Lung (tissue), 12 donors: Measurements from ENCODE around the gene BOLA3. TPM values are rescaled to one million over a fixed set of nuclear protein-coding genes. Genes with fewer than 3 reads are reported as not detected.
"Not testable (repeated sequence)": the region's sequence is repeated elsewhere in the genome, so short reads cannot be mapped to it uniquely, and the experiment has no call there.

ENCODE experiments used
- ATAC-seq: fragments of 200-7000 bp; cut with Tn5 transposase; one replicate; pipeline ENCODE4 v1.9.1; 2020; ENCODE audit warnings: moderate number of reproducible peaks; ENCODE audit not compliant: insufficient read depth, low FRiP score
- DNase-seq, 3 donors: peaks; one replicate each; pipeline ENCODE4 v3.0.0-alpha.2; 2013 to 2017
- H3K27ac ChIP-seq, 2 donors: one replicate each; pipeline ENCODE4 v1.5.1; 2013; ENCODE audit warnings: mild to moderate bottlenecking in 2 of 2, moderate library complexity in 2 of 2, control low read depth in 1 of 2, inconsistent platforms in 1 of 2, low read depth in 1 of 2, low read length in 1 of 2
- H3K27me3 ChIP-seq, 3 donors: one replicate each; pipeline ENCODE4 v1.5.1; 2013; ENCODE audit warnings: low read length in 2 of 3; ENCODE audit not compliant: control insufficient read depth in 3 of 3, insufficient read depth in 3 of 3
- H3K36me3 ChIP-seq, 4 donors: one replicate each; pipeline ENCODE4 v1.5.1; 2013; ENCODE audit warnings: low read length in 4 of 4, mild to moderate bottlenecking in 1 of 4, moderate library complexity in 1 of 4; ENCODE audit not compliant: control insufficient read depth in 4 of 4, insufficient read depth in 4 of 4
- H3K4me1 ChIP-seq, 5 donors: one replicate each; pipeline ENCODE4 v1.5.1; 2013; ENCODE audit warnings: low read length in 5 of 5, mild to moderate bottlenecking in 2 of 5, moderate library complexity in 1 of 5; ENCODE audit not compliant: control insufficient read depth in 5 of 5, insufficient read depth in 5 of 5
- H3K4me3 ChIP-seq: one replicate; pipeline ENCODE4 v1.5.1; 2013; ENCODE audit warnings: mild to moderate bottlenecking, control low read depth, moderate library complexity
- H3K9ac ChIP-seq, 2 donors: one replicate each; pipeline ENCODE4 v1.5.1; 2013; ENCODE audit warnings: low read length in 2 of 2, control low read depth in 1 of 2; ENCODE audit not compliant: insufficient read depth in 1 of 2
- H3K9me3 ChIP-seq, 4 donors: one replicate each; pipeline ENCODE4 v1.5.1; 2013; ENCODE audit warnings: low read length in 3 of 4, mild to moderate bottlenecking in 1 of 4, moderate library complexity in 1 of 4; ENCODE audit not compliant: control insufficient read depth in 4 of 4, insufficient read depth in 3 of 4
- CTCF ChIP-seq: IDR thresholded peaks from 2 replicates; pipeline ENCODE4 v1.5.1; 2012; ENCODE audit warnings: mild to moderate bottlenecking; ENCODE audit errors: control extremely low read depth, extremely low read depth
- WGBS, 2 donors: extraction: QIAGEN DNeasy Blood & Tissue Kit; methylation state at CpG; one replicate each; pipeline ENCODE4 v1.1.7; 2013; 5-methylcytosine and 5-hydroxymethylcytosine counted together
- polyA plus RNA-seq, 2 donors: library from polyadenylated mRNA; stranded (reverse); fragments of 200-250 nt; gene quantifications; one replicate each; pipeline ENCODE4 v1.2.1, GENCODE V29; 2013
- total RNA-seq, 2 donors: library from RNA; depleted of rRNA in 1 of 2; stranded (reverse); fragments of >200 nt in 1 of 2; gene quantifications; one replicate each; pipeline ENCODE4 v1.2.1, GENCODE V29; 2014 to 2021
- donor health status: control.
- donor health status: control.
- donor health status: Bipolar disorder and iron deficiency.
- donor health status: healthy.
- donor health status: DM: yes; HTN: yes; CAD: no.

BOLA3 gene
- total and polyA plus RNA-seq, 4 donors = 12.0 to 64.5 (median 39.7) TPM

DNA sequence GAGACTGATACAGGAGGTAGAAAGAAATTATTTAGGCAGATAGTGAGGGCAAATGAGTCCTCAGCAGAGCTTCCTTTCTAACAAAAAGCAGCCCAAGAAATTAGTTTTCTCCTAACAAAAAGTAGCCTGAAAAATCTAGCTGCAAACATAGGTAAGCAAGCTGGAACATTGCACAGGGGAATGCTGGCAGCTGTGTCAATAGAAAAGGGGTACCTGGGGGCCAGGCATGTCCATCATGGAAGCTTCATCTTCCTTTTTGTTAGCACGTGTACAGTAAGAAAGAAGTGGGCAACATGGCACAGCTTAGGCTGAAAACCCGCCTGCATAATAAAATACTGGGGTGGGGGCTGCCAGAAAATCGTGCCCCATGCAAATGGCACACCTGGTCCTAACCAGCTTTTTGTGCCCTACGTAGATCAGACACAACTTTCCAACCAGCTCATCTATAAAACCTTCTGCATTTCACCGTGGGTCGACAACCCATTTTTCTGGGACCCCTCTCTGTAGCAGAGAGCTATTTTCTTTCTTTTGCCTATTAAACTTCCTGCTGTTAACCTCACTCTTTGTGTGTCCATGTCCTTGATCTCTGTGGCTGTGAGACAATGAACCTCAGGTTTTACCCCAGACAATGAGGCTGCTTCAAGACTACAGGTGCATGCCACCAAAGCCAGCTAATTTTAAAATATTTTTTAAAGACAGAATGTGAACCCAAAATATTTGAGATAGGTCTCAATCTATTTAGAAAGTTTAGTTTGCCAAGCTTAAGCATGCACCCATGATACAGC is 44.1 kb upstream of the BOLA3 start:
- TF ChIP-seq CTCF = no peak
- no peaks in the 10 kb centered on the region for H3K36me3 ChIP-seq
- H3K4me1 ChIP-seq = no peaks in the 10 kb centered on the region
- H3K27ac ChIP-seq = no peak overlapping the region
- H3K4me3 ChIP-seq = no peak overlapping the region
- no peaks in the 10 kb centered on the region for H3K27me3 ChIP-seq
- DNase-seq (no peak), ATAC-seq (no peak)
- H3K9me3 ChIP-seq = no peaks in the 10 kb centered on the region
- WGBS, 2 donors = 76 to 85% methylated on average over 6 of the region's 6 CpGs
- no peak overlapping the region for H3K9ac ChIP-seq

DNA sequence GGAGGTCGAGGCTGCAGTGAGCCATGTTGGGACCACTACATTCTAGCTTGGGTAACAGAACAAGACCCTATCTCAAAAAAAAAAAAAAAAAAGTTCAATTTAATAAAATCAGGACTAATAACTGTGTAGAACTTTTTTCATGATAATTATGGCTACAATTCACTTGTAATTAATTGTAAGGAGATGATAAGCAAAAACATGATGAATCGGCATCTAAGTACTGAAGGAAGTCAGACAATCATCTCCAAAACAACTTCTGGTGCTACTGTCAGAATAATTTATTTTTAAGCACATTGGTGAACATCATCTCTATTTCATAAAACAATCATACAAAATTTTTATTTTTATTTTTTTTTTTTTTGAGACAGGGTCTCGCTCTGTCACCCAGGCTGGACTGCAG is 41.0 kb upstream of the BOLA3 start:
- no peak for TF ChIP-seq CTCF
- H3K36me3 ChIP-seq = no peaks in the 10 kb centered on the region
- DNase-seq = no peak
- ATAC-seq = no peak
- H3K9me3 ChIP-seq = no peaks in the 10 kb centered on the region
- H3K4me1 ChIP-seq = no peaks in the 10 kb centered on the region
- no peak overlapping the region for H3K27ac ChIP-seq
- H3K9ac ChIP-seq = no peak overlapping the region
- no peaks in the 10 kb centered on the region for H3K27me3 ChIP-seq
- 93 to 97% methylated on average over 3 of the region's 3 CpGs for WGBS, 2 donors
- H3K4me3 ChIP-seq = no peak overlapping the region

DNA sequence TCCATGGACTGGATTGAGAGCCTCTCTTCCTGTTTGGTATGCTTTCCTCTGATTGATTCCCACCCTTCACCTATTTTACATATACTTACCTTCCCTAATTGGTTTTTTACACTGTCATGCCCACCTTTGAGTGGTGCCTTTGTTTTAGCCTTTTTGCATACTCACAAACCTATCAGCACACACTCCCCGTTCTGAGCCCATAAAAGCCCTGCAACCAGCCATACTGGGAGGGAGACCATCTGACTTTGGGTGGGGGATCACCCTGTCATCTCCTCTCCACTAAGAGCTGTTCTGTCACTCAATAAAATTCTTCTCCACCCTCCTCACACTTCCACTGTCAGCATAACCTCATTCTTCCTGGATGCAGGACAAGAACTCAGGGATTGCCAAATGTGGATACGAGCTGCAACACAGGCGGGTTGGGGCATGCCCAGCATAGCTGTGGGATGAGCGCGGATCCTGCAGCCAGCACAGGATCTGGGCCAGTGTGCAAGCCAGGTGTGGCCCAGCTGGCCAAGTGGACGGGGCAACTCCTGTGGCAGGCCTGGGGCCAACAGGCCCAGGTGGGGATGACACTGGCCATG is 40.4 kb upstream of the BOLA3 start:
- ATAC-seq (no peak), DNase-seq (no peak)
- 77 to 84% methylated on average over 6 of the region's 6 CpGs for WGBS, 2 donors
- Histone ChIP-seq H3K27me3 (no peaks in the 10 kb centered on the region), H3K4me1 (no peaks in the 10 kb centered on the region), H3K9me3 (no peaks in the 10 kb centered on the region), H3K36me3 (no peaks in the 10 kb centered on the region), H3K4me3 (no peak overlapping the region), H3K27ac (no peak overlapping the region), H3K9ac (no peak overlapping the region)
- TF ChIP-seq CTCF = no peak

DNA sequence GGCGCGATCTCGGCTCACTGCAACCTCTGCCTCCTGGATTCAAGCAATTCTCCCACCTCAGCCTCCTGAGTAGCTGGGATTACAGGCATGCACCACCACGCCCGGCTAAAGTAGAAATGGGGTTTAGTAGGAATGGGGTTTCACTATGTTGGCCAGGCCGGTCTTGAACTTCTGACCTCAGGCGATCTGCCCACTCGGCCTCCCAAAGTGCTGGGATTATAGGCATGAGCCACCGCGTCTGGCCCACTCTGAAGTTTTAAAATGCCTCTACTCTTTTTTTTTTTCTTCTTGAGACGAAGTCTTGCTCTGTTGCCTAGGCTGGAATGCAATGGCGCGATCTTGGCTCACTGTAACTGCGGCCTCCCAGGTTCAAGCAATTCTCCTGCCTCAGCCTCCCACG is 39.0 kb upstream of the BOLA3 start:
- H3K4me3 ChIP-seq, H3K4me1 ChIP-seq, H3K36me3 ChIP-seq, DNase-seq, H3K27me3 ChIP-seq, H3K9ac ChIP-seq, ATAC-seq, H3K9me3 ChIP-seq, H3K27ac ChIP-seq: not testable (repeated sequence)
- 95 to 98% methylated on average over 15 of the region's 15 CpGs for WGBS, 2 donors
